ENCODE results near the gene SEBOX. TPM values are rescaled to one million over a fixed set of nuclear protein-coding genes. Genes with fewer than 3 reads are reported as not detected.

Gene SEBOX
- total RNA-seq, 1 donor, result not detected

DNA sequence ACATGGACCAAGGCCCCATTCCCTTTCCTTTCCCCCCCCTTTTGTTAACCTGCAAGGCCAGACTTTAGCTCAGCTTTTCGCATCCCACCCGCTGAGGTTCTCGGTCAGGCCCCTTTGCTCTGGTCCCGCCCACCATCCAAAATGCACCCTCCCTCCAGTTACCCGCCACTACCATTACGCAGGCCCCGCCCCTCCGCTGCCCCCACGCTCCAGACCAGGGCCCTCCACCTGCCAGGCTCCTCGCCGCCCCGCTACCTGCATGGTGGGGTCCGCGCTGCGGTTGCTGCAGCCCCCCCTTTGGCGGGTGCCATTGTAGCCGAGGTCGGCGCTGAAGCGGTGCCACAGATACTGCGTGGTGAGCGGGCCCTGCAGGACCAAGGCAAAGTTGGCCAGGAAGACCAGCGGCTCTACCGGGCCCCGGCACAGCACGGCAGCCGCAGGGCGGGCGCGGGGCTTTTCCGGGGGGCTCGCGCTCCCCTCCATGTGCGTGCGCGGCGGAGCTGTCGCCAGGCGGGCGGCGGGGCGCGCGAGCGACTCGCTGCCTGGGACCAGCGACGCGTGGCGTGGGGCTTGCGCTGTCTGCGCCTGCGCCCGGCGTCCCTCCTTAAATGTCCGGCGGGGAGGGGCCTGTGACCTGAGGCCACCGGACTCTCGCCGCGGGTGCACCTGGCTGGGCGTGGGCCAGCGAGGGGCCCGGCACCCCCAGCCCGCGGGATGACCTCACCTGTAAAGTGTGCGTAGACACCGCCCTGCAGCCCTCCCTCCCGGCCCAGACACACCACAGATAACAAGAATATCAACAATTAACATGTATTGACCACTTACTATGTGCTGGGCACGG, 40.9 kb upstream of the SEBOX start, which contains the start of gene SLC46A1:
Gene SLC46A1, minus strand, starts transcription at position 581 of the 841 bp plus-strand sequence. Its CDS starts 98 bp downstream, at position 483.
- TF ChIP-seq, protein P1, sequence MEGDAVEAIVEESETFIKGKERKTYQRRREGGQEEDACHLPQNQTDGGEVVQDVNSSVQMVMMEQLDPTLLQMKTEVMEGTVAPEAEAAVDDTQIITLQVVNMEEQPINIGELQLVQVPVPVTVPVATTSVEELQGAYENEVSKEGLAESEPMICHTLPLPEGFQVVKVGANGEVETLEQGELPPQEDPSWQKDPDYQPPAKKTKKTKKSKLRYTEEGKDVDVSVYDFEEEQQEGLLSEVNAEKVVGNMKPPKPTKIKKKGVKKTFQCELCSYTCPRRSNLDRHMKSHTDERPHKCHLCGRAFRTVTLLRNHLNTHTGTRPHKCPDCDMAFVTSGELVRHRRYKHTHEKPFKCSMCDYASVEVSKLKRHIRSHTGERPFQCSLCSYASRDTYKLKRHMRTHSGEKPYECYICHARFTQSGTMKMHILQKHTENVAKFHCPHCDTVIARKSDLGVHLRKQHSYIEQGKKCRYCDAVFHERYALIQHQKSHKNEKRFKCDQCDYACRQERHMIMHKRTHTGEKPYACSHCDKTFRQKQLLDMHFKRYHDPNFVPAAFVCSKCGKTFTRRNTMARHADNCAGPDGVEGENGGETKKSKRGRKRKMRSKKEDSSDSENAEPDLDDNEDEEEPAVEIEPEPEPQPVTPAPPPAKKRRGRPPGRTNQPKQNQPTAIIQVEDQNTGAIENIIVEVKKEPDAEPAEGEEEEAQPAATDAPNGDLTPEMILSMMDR (IDR thresholded peaks at IDR 0.05; ENCODE audit: insufficient read depth, low read depth, low read length), result no peak
- DNase-seq (ENCODE audit: low read depth), result peak; percentile 28
- H3K4me3 ChIP-seq (ENCODE audit: low read depth, low read length), result peak within 1 kb of the TSS; percentile 71

DNA sequence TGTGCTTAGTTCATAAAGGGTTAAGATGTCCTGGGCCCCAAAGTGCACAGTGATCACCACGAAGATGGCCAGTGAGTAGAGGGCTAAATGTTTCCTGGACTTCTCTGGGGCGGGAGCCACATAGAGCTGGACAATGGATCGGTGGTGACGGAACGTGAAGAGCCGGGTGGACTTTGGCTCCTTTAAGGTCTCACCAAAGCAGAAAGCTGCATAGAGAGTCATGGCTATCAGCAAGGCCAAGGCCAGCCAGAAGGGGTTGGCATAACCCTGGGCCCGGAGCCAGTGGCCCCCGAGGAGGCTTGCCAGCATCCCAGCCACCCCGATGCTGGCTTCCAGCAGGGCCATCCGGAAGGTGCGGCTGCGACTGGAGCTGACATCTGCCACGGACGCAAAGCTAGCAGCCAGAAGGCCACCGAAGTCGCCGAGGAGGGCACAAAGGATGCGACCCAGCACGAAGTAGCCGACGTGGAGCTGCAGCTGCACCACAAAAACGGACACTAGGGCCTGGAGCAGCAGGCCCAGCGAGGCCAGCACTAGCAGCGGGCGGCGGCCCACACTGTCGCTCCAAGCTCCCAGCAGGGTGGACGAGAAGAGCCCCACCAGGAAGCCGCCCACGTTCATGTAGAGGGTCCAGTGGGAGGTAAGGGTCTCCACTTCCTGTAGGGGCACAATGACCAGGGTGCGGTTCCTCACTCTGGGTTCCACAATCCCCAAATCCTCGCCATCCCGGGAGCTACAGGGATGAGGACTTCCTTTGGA, 40.0 kb upstream of the SEBOX start:
- H3K4me3 ChIP-seq (ENCODE audit: low read depth, low read length), result peak overlapping the region; percentile 71
- TF ChIP-seq, protein P1 (IDR thresholded peaks at IDR 0.05; ENCODE audit: insufficient read depth, low read depth, low read length), result no peak
- no peak for DNase-seq (ENCODE audit: low read depth)

DNA sequence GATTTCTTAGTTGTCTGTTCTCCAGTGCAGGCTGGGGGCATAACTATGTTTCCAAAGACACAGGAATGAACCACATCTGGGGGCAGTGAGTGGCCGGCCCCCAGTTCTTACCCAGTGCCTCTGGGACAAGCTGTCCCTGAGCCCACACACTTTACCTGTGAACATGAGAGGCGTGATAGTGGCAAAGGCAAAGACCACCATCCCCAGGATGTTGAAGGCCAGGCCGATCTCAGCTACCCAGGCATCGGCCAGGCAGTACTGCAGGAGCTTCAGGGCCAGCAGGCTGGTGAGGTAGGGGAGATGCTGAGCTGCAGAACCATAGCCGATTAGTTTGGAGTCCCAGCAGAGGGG, 39.4 kb upstream of the SEBOX start:
- no peak for DNase-seq (ENCODE audit: low read depth)
- TF ChIP-seq, protein P1 (IDR thresholded peaks at IDR 0.05; ENCODE audit: insufficient read depth, low read depth, low read length), result no peak
- H3K4me3 ChIP-seq (ENCODE audit: low read depth, low read length), result no peak overlapping the region

DNA sequence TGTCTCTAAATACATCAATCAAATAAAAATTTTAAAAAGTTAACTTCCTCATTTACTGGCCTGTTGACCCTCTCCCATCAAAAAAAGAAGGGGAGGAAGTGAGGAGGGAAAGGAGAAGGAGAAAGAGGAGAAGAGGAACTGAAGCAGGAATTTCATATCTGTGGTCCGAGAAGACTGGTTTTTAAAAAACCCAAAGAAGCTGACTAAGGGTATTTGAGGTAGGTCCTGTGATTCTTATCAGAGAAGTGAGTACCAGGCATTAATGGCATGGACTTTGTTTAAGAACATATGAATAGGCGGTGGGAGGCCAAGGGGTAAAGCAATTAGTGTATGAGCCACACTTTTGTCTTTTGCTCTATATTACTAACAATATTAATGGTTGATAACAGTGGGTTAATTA, 39.0 kb upstream of the SEBOX start:
- TF ChIP-seq, protein P1 (IDR thresholded peaks at IDR 0.05; ENCODE audit: insufficient read depth, low read depth, low read length), result no peak
- no peak overlapping the region for H3K4me3 ChIP-seq (ENCODE audit: low read depth, low read length)
- DNase-seq (ENCODE audit: low read depth), result no peak

DNA sequence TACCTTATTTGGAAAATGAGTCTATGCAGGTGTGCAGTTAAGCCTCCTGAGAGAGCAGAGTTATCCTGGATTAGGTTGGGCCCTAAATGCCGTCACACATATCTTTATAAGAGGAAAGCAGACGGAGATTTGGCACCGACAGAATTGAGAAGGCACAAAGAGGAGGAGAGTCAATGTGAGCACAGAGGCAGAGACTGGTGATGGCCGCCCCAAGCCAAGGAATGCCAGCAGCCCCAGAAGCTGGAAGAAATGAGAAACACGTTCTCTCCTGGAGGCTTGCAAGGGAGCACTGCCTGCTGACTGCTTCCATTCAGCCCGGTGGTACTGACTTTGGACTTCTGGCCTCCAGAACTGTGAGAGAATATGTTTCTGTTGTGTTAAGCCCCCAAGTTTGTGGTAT, 37.8 kb upstream of the SEBOX start:
- DNase-seq (ENCODE audit: low read depth), result no peak
- no peak overlapping the region for H3K4me3 ChIP-seq (ENCODE audit: low read depth, low read length)
- TF ChIP-seq, protein P1 (IDR thresholded peaks at IDR 0.05; ENCODE audit: insufficient read depth, low read depth, low read length), result no peak

DNA sequence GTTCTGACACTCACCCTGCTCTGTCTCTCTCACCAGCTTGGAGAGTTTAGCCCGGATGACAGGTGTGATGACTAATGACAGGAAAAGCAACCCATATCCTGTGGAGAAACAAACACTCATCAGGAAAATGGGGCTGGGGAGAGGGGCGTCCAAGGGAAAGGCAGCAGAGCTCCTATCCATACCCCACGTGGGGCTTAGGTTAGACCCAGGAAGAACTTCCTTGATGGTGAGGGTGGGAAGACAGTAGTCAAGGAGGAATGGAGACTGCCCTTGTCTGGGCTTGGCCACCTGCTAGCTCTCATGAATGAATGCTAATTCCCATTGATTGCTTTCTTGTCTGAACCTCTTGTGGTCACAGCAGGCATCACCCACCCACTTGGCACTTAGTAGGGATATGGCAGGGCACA, 37.2 kb upstream of the SEBOX start:
- no peak for DNase-seq (ENCODE audit: low read depth)
- H3K4me3 ChIP-seq (ENCODE audit: low read depth, low read length), result no peak overlapping the region
- TF ChIP-seq, protein P1 (IDR thresholded peaks at IDR 0.05; ENCODE audit: insufficient read depth, low read depth, low read length), result no peak
